ENCODE results near the gene NRF1. TPM values are rescaled to one million over a fixed set of nuclear protein-coding genes. Genes with fewer than 3 reads are reported as not detected.
A peak's percentile ranks its signal among the peaks of the same experiment; 100 is the strongest.

NRF1 gene
- total RNA-seq, 2 donors from 2014 or later = 22.9 to 26.4 TPM

GRCh38 chr7:129613016-129613337 lies 1.5 kb downstream of the NRF1 start:
- Mint-ChIP-seq H3K36me3 (ENCODE audit: low read depth) (peaks cover 10% of the 10 kb centered on the region), H3K27me3 (ENCODE audit: insufficient read depth) (no peaks in the 10 kb centered on the region), H3K9me3 (no peaks in the 10 kb centered on the region), H3K4me3 (peak overlapping the region; percentile 84), H3K27ac (peak overlapping the region; percentile 90), H3K4me1 (peaks cover 28% of the 10 kb centered on the region)
- no peak for DNase-seq
- TF ChIP-seq CTCF (conservative IDR thresholded peaks at IDR 0.05) = peak; percentile 7
- Histone ChIP-seq H3K27ac (ENCODE audit: low read depth, low read length) (no peak overlapping the region), H3K9me3 (ENCODE audit: control insufficient read depth, low read length) (no peaks in the 10 kb centered on the region), H3K36me3 (ENCODE audit: control insufficient read depth, insufficient read depth, low read length) (peaks cover 19% of the 10 kb centered on the region), H3K4me1 (ENCODE audit: control insufficient read depth, insufficient read depth, low read length) (peaks cover 8% of the 10 kb centered on the region), H3K27me3 (ENCODE audit: control insufficient read depth, insufficient read depth, low read length, poor library complexity, severe bottlenecking) (no peaks in the 10 kb centered on the region), H3K4me3 (ENCODE audit: low read length) (peak overlapping the region; percentile 89), H3K9ac (ENCODE audit: extremely low read depth, low read length, poor library complexity, severe bottlenecking) (peak overlapping the region; percentile 79)
- 55 to 60% methylated on average over 2 to 5 of the region's 5 CpGs for WGBS, 2 experiments (ENCODE audit: insufficient coverage in 1 of 2, insufficient read length in 1 of 2)

- Histone ChIP-seq H3K9me3 (ENCODE audit: control insufficient read depth, low read length) (no peaks in the 10 kb centered on the region), H3K27me3 (ENCODE audit: control insufficient read depth, insufficient read depth, low read length, poor library complexity, severe bottlenecking) (no peaks in the 10 kb centered on the region), H3K27ac (ENCODE audit: low read depth, low read length) (no peak overlapping the region), H3K9ac (ENCODE audit: extremely low read depth, low read length, poor library complexity, severe bottlenecking) (no peak overlapping the region), H3K4me1 (ENCODE audit: control insufficient read depth, insufficient read depth, low read length) (peaks cover 12% of the 10 kb centered on the region), H3K4me3 (ENCODE audit: low read length) (no peak overlapping the region), H3K36me3 (ENCODE audit: control insufficient read depth, insufficient read depth, low read length) (no peaks in the 10 kb centered on the region)
- Mint-ChIP-seq H3K27me3 (ENCODE audit: insufficient read depth) (no peaks in the 10 kb centered on the region), H3K4me1 (peaks cover 39% of the 10 kb centered on the region), H3K9me3 (no peaks in the 10 kb centered on the region), H3K27ac (no peak overlapping the region), H3K4me3 (no peak overlapping the region), H3K36me3 (ENCODE audit: low read depth) (peaks cover 1% of the 10 kb centered on the region)
- no peak for TF ChIP-seq CTCF (conservative IDR thresholded peaks at IDR 0.05)
- WGBS, 2 experiments (ENCODE audit: insufficient coverage in 1 of 2, insufficient read length in 1 of 2) = 80 to 100% methylated on average over 1 of the region's 1 CpG
- no peak for DNase-seq
Measured at GRCh38 chr7:129615018-129615417, 3.5 kb downstream of the NRF1 start.

- H3K36me3 Mint-ChIP-seq (ENCODE audit: low read depth) = peaks cover 3% of the 10 kb centered on the region
- Histone ChIP-seq H3K27ac (ENCODE audit: low read depth, low read length) (no peak overlapping the region), H3K36me3 (ENCODE audit: control insufficient read depth, insufficient read depth, low read length) (no peaks in the 10 kb centered on the region), H3K4me1 (ENCODE audit: control insufficient read depth, insufficient read depth, low read length) (peaks cover 12% of the 10 kb centered on the region), H3K9ac (ENCODE audit: extremely low read depth, low read length, poor library complexity, severe bottlenecking) (no peak overlapping the region), H3K27me3 (ENCODE audit: control insufficient read depth, insufficient read depth, low read length, poor library complexity, severe bottlenecking) (no peaks in the 10 kb centered on the region), H3K4me3 (ENCODE audit: low read length) (peak overlapping the region; percentile 44), H3K9me3 (ENCODE audit: control insufficient read depth, low read length) (no peaks in the 10 kb centered on the region)
- H3K9me3 Mint-ChIP-seq = no peaks in the 10 kb centered on the region
- 88 to 100% methylated on average over 3 to 4 of the region's 4 CpGs for WGBS, 2 experiments (ENCODE audit: insufficient coverage in 1 of 2, insufficient read length in 1 of 2)
- no peak for DNase-seq
- H3K27ac Mint-ChIP-seq = no peak overlapping the region
- H3K4me3 Mint-ChIP-seq = no peak overlapping the region
- TF ChIP-seq CTCF (conservative IDR thresholded peaks at IDR 0.05) = no peak
- H3K4me1 Mint-ChIP-seq = peaks cover 40% of the 10 kb centered on the region
- no peaks in the 10 kb centered on the region for H3K27me3 Mint-ChIP-seq (ENCODE audit: insufficient read depth)
Measured at GRCh38 chr7:129616530-129616929, 5.0 kb downstream of the NRF1 start.

Data from endodermal cell (in vitro differentiated cells).